Loucy (cell line): ENCODE data around the gene REEP1.

Experiments used
- CTCF ChIP-seq: fragments of 200-600 bp; sonication (generic); conservative IDR thresholded peaks from 2 replicates; pipeline ENCODE4 v1.5.1; 2014; ENCODE audit warnings: mild to moderate bottlenecking, antibody characterized with exemption, low read length
- EZH2phosphoT487 ChIP-seq: fragments of 200-600 bp; IDR thresholded peaks from 2 replicates; pipeline ENCODE4 v1.6.1; 2018; ENCODE audit warnings: antibody characterized with exemption, mild to moderate bottlenecking, moderate library complexity, borderline replicate concordance

- no peak for TF ChIP-seq CTCF
- TF ChIP-seq EZH2phosphoT487: no peak
Observed at GRCh38 chr2:86305915-86306254, 31.5 kb downstream of the REEP1 start.
